Lower lobe of right lung (tissue), 2 donors: ENCODE results near the gene PRR33. TPM values are rescaled to one million over a fixed set of nuclear protein-coding genes. Genes with fewer than 3 reads are reported as not detected.

Experiments used
- ATAC-seq, 2 donors: fragments of 200-7000 bp; cut with Tn5 transposase; one replicate each; pipeline ENCODE4 v1.9.1; 2020 to 2022; ENCODE audit warnings: mild to moderate bottlenecking in 2 of 2, moderate library complexity in 2 of 2
- DNase-seq: peaks from one replicate; pipeline ENCODE4 v3.0.0-alpha.2; 2020
- H3K27ac ChIP-seq: fragments of 200-600 bp; one replicate; pipeline ENCODE4 v1.8.0; 2022
- H3K27me3 ChIP-seq: fragments of 200-600 bp; one replicate; pipeline ENCODE4 v1.8.0; 2022; ENCODE audit warnings: low read depth
- H3K36me3 ChIP-seq: fragments of 200-600 bp; one replicate; pipeline ENCODE4 v1.8.0; 2022; ENCODE audit warnings: mild to moderate bottlenecking
- H3K4me1 ChIP-seq: fragments of 200-600 bp; one replicate; pipeline ENCODE4 v1.8.0; 2022
- H3K4me3 ChIP-seq: fragments of 200-600 bp; one replicate; pipeline ENCODE4 v1.8.0; 2022; ENCODE audit warnings: mild to moderate bottlenecking
- H3K9me3 ChIP-seq: fragments of 200-600 bp; one replicate; pipeline ENCODE4 v1.8.0; 2022
- intact Hi-C: fragments of 100-400 bp; cut with DNase I; formaldehyde crosslinking; loops from one replicate; pipeline ENCODE4 v1.11.0; 2022
- total RNA-seq: library from RNA; stranded (reverse); fragmentation: NEBNext Ultra II Directional; extraction: Animal tissue kit (Norgen Biotek cat#: 25700); gene quantifications from one replicate; pipeline ENCODE4 v1.2.1, GENCODE V29; 2021
- TF ChIP-seq, protein P1 (sequence below): fragments of 200-600 bp; IDR thresholded peaks from one replicate; pipeline ENCODE4 v1.8.0; 2022; ENCODE audit warnings: antibody characterized with exemption, mild to moderate bottlenecking
- donor health status: DM: no; HTN: yes; CAD: no; lungs with severe emphysema.

PRR33 gene
- total RNA-seq, 1 donor from 2014 or later, result not detected

DNA sequence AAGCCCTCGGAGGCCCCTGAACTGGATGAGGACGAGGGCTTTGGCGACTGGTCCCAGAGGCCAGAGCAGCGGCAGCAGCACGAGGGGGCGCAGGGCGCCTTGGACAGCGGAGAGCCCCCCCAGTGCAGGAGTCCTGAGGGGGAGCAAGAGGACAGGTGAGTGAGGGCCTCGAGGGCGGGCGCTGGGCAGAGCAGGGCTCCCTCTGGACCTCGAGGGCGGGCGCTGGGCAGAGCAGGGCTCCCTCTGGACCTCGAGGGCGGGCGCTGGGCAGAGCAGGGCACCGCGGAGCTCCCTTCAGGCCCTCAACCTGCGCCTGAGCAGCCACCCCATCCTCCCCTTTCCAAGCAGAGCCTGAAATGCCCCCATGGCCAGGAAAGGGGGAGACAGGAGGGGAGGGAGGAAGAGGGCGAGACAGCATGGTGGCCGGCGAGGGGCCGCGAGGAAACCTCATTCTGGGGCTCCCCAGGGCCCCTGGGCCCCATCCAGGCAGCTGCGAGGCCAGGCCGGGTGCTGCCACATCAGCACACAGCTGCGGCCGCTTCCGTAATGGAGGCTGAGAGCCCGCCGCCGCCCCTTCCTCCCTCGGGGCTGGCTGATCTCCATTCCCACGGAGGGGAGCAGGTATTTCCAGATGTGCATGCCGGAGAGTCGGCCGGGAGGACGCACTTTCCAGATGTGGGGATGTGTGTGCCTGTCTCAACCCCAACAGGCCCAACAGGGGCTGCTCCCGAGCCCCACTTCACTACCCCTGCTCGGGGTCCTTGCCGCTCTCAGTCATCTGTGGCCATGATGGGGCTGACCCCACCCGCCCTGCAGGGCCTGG, 10.0 kb downstream of the PRR33 start:
- DNase-seq (no peak), ATAC-seq (peak; percentile 5 to 27)
- TF ChIP-seq, protein P1, sequence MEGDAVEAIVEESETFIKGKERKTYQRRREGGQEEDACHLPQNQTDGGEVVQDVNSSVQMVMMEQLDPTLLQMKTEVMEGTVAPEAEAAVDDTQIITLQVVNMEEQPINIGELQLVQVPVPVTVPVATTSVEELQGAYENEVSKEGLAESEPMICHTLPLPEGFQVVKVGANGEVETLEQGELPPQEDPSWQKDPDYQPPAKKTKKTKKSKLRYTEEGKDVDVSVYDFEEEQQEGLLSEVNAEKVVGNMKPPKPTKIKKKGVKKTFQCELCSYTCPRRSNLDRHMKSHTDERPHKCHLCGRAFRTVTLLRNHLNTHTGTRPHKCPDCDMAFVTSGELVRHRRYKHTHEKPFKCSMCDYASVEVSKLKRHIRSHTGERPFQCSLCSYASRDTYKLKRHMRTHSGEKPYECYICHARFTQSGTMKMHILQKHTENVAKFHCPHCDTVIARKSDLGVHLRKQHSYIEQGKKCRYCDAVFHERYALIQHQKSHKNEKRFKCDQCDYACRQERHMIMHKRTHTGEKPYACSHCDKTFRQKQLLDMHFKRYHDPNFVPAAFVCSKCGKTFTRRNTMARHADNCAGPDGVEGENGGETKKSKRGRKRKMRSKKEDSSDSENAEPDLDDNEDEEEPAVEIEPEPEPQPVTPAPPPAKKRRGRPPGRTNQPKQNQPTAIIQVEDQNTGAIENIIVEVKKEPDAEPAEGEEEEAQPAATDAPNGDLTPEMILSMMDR, result no peak
- intact Hi-C loops, result loop anchor here (5.0 kb wide), 1 partner anchor 271 kb away; no protein-coding TSS in a partner anchor
- Histone ChIP-seq H3K4me3 (no peak overlapping the region), H3K27ac (no peak overlapping the region), H3K9me3 (no peaks in the 10 kb centered on the region), H3K27me3 (no peaks in the 10 kb centered on the region), H3K36me3 (peaks cover 16% of the 10 kb centered on the region), H3K4me1 (peaks cover 25% of the 10 kb centered on the region)

DNA sequence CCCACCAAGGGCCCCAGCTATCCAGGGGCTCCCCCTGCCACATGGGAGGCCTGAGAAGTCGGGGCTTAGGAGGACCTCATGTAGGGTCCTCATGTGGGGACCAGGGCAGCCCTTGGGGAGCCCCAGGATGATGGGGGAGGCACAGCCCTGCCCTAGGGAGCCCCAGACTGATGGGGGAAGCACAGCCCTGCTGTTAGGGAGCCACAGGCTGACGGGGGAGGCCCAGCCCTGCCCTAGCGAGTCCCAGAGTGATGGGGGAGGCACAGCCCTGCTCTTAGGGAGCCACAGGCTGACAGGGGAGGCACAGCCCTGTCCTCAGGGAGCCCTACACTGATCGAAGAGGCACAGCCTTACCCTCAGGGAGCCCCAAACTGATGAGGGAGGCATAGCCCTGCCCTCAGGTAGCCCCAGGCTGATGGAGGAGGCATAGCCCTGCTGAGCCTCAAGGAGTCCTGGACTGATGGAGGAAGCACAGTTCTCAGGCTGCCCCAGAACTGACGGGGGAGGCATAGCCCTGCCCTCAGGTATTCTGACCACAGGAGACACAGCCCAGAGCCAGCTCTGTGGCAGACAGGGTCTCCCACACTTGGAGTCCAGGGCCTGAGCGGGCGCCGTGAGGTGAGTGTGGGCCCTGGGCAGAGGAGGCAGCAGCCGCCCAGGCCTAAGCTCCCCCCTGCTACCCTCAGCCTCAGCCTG, 10.8 kb downstream of the PRR33 start:
- Histone ChIP-seq H3K9me3 (no peaks in the 10 kb centered on the region), H3K27me3 (no peaks in the 10 kb centered on the region), H3K4me1 (peaks cover 32% of the 10 kb centered on the region), H3K36me3 (peaks cover 12% of the 10 kb centered on the region), H3K4me3 (no peak overlapping the region), H3K27ac (peak overlapping the region; percentile 49)
- intact Hi-C loops, result loop anchor here (5.0 kb wide), 1 partner anchor 271 kb away; no protein-coding TSS in a partner anchor
- ATAC-seq (peak in 1 of 2 donors; percentile 2), DNase-seq (no peak)
- TF ChIP-seq, protein P1, result no peak

DNA sequence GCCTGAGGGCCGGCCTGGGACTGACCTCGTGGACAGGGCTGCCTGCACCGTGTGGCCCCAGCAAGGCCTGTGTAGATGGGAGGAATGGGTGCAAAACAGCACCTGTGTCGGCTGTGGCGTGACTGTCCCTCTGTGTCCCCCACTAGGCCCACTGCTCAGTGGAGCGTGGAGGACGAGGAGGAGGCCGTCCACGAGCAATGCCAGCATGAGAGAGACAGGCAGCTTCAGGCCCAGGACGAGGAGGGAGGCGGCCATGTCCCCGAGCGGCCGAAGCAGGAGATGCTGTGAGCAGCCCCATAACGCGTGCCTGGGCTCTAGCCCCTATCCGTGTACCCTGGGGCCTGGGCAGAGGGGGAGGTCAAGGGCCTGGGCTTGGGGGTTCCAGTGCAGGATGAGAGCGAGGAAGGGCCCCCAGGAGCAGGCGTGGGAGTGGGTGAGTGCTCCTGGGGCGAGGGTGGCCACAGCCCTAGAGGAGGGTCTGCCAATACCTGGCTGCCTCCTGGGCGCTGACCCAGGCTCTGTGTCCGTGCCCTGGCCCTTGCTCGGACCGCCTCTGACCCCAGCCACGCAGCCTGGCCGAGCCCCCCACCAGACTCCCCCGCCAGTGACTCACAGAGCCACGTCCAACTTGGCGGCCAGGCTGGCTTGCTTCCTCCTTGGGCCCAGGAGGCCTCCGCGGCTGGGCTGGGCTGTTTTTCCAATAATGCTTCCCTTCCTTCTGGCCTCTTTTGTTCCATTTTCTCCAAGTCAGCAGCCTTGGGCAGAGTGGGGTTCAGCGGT, 11.6 kb downstream of the PRR33 start:
- no peak for ATAC-seq
- H3K27me3 ChIP-seq, result no peaks in the 10 kb centered on the region
- TF ChIP-seq, protein P1, result no peak
- H3K4me1 ChIP-seq, result peaks cover 32% of the 10 kb centered on the region
- H3K9me3 ChIP-seq, result no peaks in the 10 kb centered on the region
- peak overlapping the region; percentile 49 for H3K27ac ChIP-seq
- no peak overlapping the region for H3K4me3 ChIP-seq
- DNase-seq, result peak; percentile 47
- H3K36me3 ChIP-seq, result peaks cover 10% of the 10 kb centered on the region
- intact Hi-C loops, result loop anchor here (5.0 kb wide), 1 partner anchor 272 kb away; no protein-coding TSS in a partner anchor

DNA sequence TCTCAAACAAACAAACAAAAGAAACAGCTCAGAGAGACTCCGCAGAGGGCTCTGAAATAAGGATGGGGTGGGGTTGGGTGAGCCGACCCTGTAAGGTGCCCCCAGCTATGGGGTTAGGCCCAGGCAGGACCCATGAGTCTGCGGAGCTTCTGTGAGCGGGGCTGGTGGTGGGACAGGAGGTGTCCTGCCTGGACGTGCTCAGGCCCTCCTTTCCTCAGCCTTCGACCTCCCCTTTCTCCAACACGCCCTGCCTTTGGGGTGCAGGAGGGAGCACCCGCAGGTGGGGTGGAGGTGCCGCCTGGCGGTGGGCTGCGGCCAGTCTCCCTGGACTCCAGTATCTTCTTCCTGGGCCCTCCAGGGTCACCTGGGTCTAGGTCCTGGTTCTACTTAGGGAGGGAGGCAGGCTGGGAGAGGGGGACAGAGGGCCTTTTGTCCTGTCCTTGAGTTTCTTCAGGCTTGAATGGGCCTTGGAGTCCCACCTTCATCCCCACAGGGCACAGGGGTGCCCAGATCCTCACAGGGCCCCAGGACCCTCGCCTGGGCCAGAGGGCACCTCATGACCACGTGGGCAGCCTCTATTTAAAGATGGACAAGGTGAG, 12.3 kb downstream of the PRR33 start:
- Histone ChIP-seq H3K9me3 (no peaks in the 10 kb centered on the region), H3K27ac (no peak overlapping the region), H3K4me3 (no peak overlapping the region), H3K36me3 (peaks cover 6% of the 10 kb centered on the region), H3K27me3 (no peaks in the 10 kb centered on the region), H3K4me1 (peaks cover 32% of the 10 kb centered on the region)
- TF ChIP-seq, protein P1, result no peak
- no peak for ATAC-seq
- peak; percentile 30 for DNase-seq
- intact Hi-C loops, result no loop called here
